PC-9 (cell line): ENCODE data around the gene TRIM42. TPM values are rescaled to one million over a fixed set of nuclear protein-coding genes. Genes with fewer than 3 reads are reported as not detected.

Experiments used
- BruUV-seq: library from RNA; stranded (reverse); fragments of 400-500 nt; replicated peaks from 2 replicates; lab custom pipeline; 2021; lab: Mats Ljungman, UMichigan
- CTCF ChIA-PET: fragments of 300-600 bp; sonication (Branson Sonifier 250); formaldehyde crosslinking; loops from one replicate; lab custom pipeline; 2022; ENCODE audit warnings: antibody characterized with exemption; lab: Charles Lee
- POLR2A ChIA-PET: fragments of 300-600 bp; sonication (Branson Sonifier 250); formaldehyde crosslinking; loops from one replicate; lab custom pipeline; 2022; ENCODE audit warnings: antibody characterized with exemption; ENCODE audit not compliant: unreplicated experiment; lab: Charles Lee
- DNase-seq, 2 experiments: peaks; one replicate each; pipeline versions ENCODE4 v3.0.0 to v3.0.0-alpha.2; 2015 to 2022; ENCODE audit warnings: mixed read lengths in 1 of 2
- H2AFZ ChIP-seq: fragments of 200-600 bp; sonication (generic); 2 replicates; pipeline ENCODE4 v1.8.1; 2017; ENCODE audit warnings: antibody characterized with exemption
- H3F3A ChIP-seq: fragments of 200-600 bp; sonication (generic); 2 replicates; pipeline ENCODE4 v1.8.1; 2017; ENCODE audit warnings: antibody characterized with exemption, mild to moderate bottlenecking, low read depth; ENCODE audit not compliant: insufficient read depth
- H3K27ac ChIP-seq: fragments of 200-600 bp; sonication (generic); 2 replicates; pipeline ENCODE4 v1.6.1; 2016; ENCODE audit warnings: mixed run types
- H3K27me3 ChIP-seq: fragments of 200-600 bp; sonication (generic); 2 replicates; pipeline ENCODE4 v1.6.1; 2016; ENCODE audit warnings: low read depth, mixed run types; ENCODE audit not compliant: insufficient read depth
- H3K36me3 ChIP-seq: fragments of 200-600 bp; sonication (generic); 2 replicates; pipeline ENCODE4 v1.6.1; 2016; ENCODE audit warnings: low read depth, mixed run types
- H3K4me1 ChIP-seq: fragments of 200-600 bp; sonication (generic); replicated peaks from 2 replicates; pipeline ENCODE4 v1.6.1; 2016; ENCODE audit warnings: mixed run types; ENCODE audit not compliant: insufficient read depth
- H3K4me2 ChIP-seq: fragments of 200-600 bp; sonication (generic); 2 replicates; pipeline ENCODE4 v1.6.1; 2017; ENCODE audit warnings: mixed run types
- H3K4me3 ChIP-seq: fragments of 200-600 bp; sonication (generic); 2 replicates; pipeline ENCODE4 v1.6.1; 2016; ENCODE audit warnings: mixed run types
- H3K79me2 ChIP-seq: fragments of 200-600 bp; sonication (generic); 2 replicates; pipeline ENCODE4 v1.6.1; 2017; ENCODE audit warnings: low read depth, mixed run types
- H3K9me2 ChIP-seq: fragments of 200-600 bp; sonication (generic); 2 replicates; pipeline ENCODE4 v1.8.1; 2017; ENCODE audit warnings: mild to moderate bottlenecking; ENCODE audit not compliant: insufficient read depth
- H3K9me3 ChIP-seq: fragments of 200-600 bp; sonication (generic); 2 replicates; pipeline ENCODE4 v1.8.1; 2016; ENCODE audit warnings: low read depth; ENCODE audit not compliant: insufficient read depth
- H4K20me1 ChIP-seq: fragments of 200-600 bp; sonication (generic); 2 replicates; pipeline ENCODE4 v1.8.1; 2017; ENCODE audit not compliant: insufficient read depth
- CTCF ChIP-seq: fragments of 200-600 bp; sonication (generic); conservative IDR thresholded peaks from 2 replicates; pipeline ENCODE4 v1.6.1; 2017; ENCODE audit warnings: mixed run types, antibody characterized with exemption, mild to moderate bottlenecking, moderate library complexity
- EZH2 ChIP-seq: fragments of 200-600 bp; sonication (generic); IDR thresholded peaks from 2 replicates; pipeline ENCODE4 v1.8.0; 2017; ENCODE audit warnings: antibody characterized with exemption, low read depth
- intact Hi-C: fragments of 100-400 bp; cut with micrococcal nuclease; formaldehyde crosslinking; loops from one replicate; pipeline ENCODE4 v1.10.0; 2022; ENCODE audit not compliant: unreplicated experiment
- total RNA-seq: library from RNA; stranded (reverse); gene quantifications from 2 replicates; pipeline ENCODE4 v1.2.3, GENCODE V29; 2021

Gene TRIM42
- total RNA-seq, 1 experiment from 2014 or later, result not detected

- no peak for DNase-seq
- Histone ChIP-seq H3F3A (no peaks in the 10 kb centered on the region), H3K4me2 (no peak overlapping the region), H3K9me2 (no peaks in the 10 kb centered on the region), H3K36me3 (no peaks in the 10 kb centered on the region), H4K20me1 (no peaks in the 10 kb centered on the region), H3K4me1 (0 out of 2 replicates have a peak, but pooled peaks cover 9% of the 10 kb centered on the region), H3K27me3 (no peaks in the 10 kb centered on the region), H3K79me2 (no peaks in the 10 kb centered on the region), H2AFZ (no peak overlapping the region), H3K4me3 (no peak overlapping the region), H3K27ac (no peak overlapping the region), H3K9me3 (no peaks in the 10 kb centered on the region)
- BruUV-seq, result no TSS peak
- CTCF ChIA-PET, result no interaction called here
- POLR2A ChIA-PET, result no interaction called here
- intact Hi-C loops, result no loop called here
- no peak for TF ChIP-seq CTCF
- TF ChIP-seq EZH2, result no peak
Measured at GRCh38 chr3:140712301-140712700, 34.4 kb downstream of the TRIM42 start.

- POLR2A ChIA-PET, result interaction anchor here (0.6 kb wide), 1 partner anchor 776 kb away, joined by 3 read pairs; no protein-coding TSS in a partner anchor
- Histone ChIP-seq H3K9me2 (no peaks in the 10 kb centered on the region), H3K27me3 (no peaks in the 10 kb centered on the region), H3K27ac (no peak overlapping the region), H3K36me3 (no peaks in the 10 kb centered on the region), H3K4me1 (0 out of 2 replicates have a peak, but pooled peaks cover 9% of the 10 kb centered on the region), H4K20me1 (no peaks in the 10 kb centered on the region), H3K79me2 (no peaks in the 10 kb centered on the region), H3K4me3 (no peak overlapping the region), H3F3A (no peaks in the 10 kb centered on the region), H3K9me3 (no peaks in the 10 kb centered on the region), H2AFZ (no peak overlapping the region), H3K4me2 (no peak overlapping the region)
- CTCF ChIA-PET, result no interaction called here
- BruUV-seq, result no TSS peak
- no peak for DNase-seq
- TF ChIP-seq CTCF (no peak), EZH2 (no peak)
- intact Hi-C loops, result no loop called here
Measured at GRCh38 chr3:140715035-140715434, 37.2 kb downstream of the TRIM42 start.

- Histone ChIP-seq H3K4me2 (no peak overlapping the region), H3K79me2 (no peaks in the 10 kb centered on the region), H3K4me1 (0 out of 2 replicates have a peak, but pooled peaks cover 9% of the 10 kb centered on the region), H3K27ac (no peak overlapping the region), H4K20me1 (no peaks in the 10 kb centered on the region), H2AFZ (no peak overlapping the region), H3K4me3 (no peak overlapping the region), H3K9me3 (no peaks in the 10 kb centered on the region), H3K36me3 (no peaks in the 10 kb centered on the region), H3F3A (no peaks in the 10 kb centered on the region), H3K9me2 (no peaks in the 10 kb centered on the region), H3K27me3 (no peaks in the 10 kb centered on the region)
- CTCF ChIA-PET, result no interaction called here
- DNase-seq, result no peak
- TF ChIP-seq EZH2, result no peak
- no peak for TF ChIP-seq CTCF
- POLR2A ChIA-PET, result no interaction called here
- intact Hi-C loops, result no loop called here
- no TSS peak for BruUV-seq
Measured at GRCh38 chr3:140717921-140718320, 40.1 kb downstream of the TRIM42 start.
